Measurements from ENCODE around the gene TEDC2. TPM values are rescaled to one million over a fixed set of nuclear protein-coding genes. Genes with fewer than 3 reads are reported as not detected.
A peak's percentile ranks its signal among the peaks of the same experiment; 100 is the strongest.
"Not testable (repeated sequence)": the region's sequence is repeated elsewhere in the genome, so short reads cannot be mapped to it uniquely, and the experiment has no call there.

Gene TEDC2
- polyA plus RNA-seq, 6 donors from 2014 or later = 0.16 to 1.7 (median 0.58) TPM; not detected in 2

DNA sequence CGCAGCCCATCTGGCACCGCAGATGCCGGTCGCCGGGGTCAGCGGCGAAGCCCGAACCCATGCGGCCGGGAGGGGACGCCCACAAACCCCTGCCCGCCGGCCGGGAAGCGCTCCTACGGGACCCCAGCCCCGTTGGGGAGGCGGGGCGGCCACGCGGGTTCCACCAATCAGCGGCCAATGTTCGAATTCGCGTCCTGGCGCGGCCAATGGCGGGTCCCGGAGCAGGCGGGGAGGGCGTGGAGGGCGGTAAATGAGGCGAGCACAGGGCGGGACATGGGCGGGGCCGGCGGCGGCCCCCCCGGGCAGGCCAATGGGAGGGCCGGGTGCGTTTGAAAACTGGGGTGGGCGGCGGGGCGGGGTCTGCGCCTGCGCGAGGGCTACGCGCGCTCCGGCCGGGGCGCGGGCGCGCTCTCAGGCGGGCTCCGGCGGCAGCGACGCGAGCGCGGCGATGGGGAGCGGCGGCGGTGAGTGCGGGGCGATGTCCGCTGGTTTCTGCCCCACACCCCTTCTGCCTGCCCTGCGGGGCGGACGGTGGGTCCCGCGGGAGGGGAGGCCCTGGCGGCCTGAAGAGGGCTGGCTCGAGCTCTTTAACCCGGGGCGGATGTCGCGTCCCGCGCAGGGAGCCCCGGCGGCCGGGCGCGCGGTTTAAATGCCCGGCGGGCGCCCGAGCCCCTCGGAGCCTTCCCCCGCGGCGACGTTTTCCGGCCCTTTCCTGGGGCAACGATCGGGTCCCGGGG, 30.7 kb upstream of the TEDC2 start, which contains the start of gene CCNF:
TSS of gene CCNF (plus strand) at position 414 of the 737 bp plus-strand sequence. CDS start at position 449, 35 bp downstream.
- Mint-ChIP-seq H3K4me3 (peak within 1 kb of the TSS; percentile 84 to 94 (median 91)), H3K27ac (peak within 1 kb of the TSS; percentile 2 to 94 (median 76)), H3K36me3 (no peaks in the 10 kb centered on the region), H3K27me3 (no peaks in the 10 kb centered on the region), H3K9me3 (no peaks in the 10 kb centered on the region), H3K4me1 (peaks cover 15 to 21% (median 19%) of the 10 kb centered on the region in 3 donors)
- ATAC-seq (ENCODE audit: low read depth in 2 of 2) = peak; percentile 93 to 94
- DNase-seq = peak; percentile 92

DNA sequence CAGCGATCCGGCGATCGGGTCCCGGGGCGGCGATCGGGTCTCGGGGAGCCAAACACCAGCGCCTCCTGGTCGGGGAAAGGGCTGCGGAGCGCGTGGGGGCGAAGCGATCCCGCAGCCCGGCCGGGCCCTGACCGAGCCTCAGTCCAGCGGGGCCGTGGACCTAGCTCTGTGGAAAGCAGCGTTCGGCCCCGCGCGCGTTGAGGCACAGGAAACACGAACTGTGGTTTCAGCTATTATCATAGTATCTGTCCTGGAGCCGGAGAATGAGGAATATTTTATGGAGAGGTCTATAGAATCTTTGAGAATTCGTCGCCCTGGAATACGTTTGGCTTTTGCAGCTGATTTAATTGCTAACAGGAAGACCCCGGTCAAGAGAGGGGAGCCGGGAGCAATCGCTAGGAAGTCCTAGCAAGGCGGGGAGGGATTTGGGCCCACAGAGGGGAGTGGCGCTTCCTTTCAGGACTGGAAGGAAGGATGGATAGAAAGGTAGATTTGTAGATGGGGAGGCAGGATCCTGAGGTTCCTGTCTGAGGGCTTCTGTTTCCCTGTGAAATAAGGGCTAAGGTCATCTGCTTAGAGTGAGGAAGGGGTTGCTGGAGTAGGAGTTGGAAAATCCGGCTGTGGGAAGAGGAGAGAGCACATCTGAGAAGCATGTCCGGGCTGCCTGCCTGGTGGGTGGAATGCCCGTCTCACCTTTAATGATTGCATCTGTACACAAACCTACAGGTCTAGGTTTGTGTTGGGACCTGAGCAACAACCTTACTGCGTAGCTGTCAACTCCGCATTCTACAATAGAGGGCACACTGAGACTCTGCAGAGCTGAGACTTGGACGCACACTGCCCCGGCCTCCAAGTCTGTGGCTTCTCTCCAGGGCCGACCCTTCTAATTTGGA, 29.9 kb upstream of the TEDC2 start:
- Mint-ChIP-seq H3K36me3 (no peaks in the 10 kb centered on the region), H3K4me3 (peak overlapping the region; percentile 83 to 94 (median 90)), H3K4me1 (peaks cover 15 to 21% (median 19%) of the 10 kb centered on the region in 3 donors), H3K9me3 (no peaks in the 10 kb centered on the region), H3K27me3 (no peaks in the 10 kb centered on the region), H3K27ac (peak overlapping the region; percentile 2 to 94 (median 76))
- peak; percentile 11 to 13 for ATAC-seq (ENCODE audit: low read depth in 2 of 2)
- DNase-seq = peak; percentile 21

DNA sequence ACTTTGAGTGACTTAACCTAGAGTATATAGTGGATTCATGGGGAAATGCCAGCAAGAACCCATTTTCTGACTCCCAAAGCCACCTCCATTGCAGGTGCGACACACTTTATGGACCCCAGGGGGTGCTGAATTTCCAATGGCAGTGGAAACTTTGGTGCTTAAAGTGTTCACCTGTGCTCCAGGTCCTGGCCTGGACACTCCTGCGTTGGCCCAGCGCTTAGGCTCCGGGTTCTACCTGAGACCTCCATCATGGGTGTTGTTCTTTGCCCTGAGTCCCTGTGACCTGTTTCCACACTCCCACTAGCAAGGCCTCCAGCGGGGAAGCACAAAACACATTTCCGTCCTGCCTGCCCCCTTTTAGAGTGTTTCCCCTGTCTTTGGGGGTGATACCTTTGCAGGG, 27.6 kb upstream of the TEDC2 start:
- no peaks in the 10 kb centered on the region for H3K27me3 Mint-ChIP-seq
- H3K27ac Mint-ChIP-seq = no peak overlapping the region
- DNase-seq (no peak), ATAC-seq (ENCODE audit: low read depth in 2 of 2) (no peak)
- no peaks in the 10 kb centered on the region for H3K36me3 Mint-ChIP-seq
- peak overlapping the region in 1 of 8 donors; percentile 43 for H3K4me3 Mint-ChIP-seq
- H3K9me3 Mint-ChIP-seq = no peaks in the 10 kb centered on the region
- H3K4me1 Mint-ChIP-seq = peaks cover 15 to 21% (median 19%) of the 10 kb centered on the region in 3 donors

DNA sequence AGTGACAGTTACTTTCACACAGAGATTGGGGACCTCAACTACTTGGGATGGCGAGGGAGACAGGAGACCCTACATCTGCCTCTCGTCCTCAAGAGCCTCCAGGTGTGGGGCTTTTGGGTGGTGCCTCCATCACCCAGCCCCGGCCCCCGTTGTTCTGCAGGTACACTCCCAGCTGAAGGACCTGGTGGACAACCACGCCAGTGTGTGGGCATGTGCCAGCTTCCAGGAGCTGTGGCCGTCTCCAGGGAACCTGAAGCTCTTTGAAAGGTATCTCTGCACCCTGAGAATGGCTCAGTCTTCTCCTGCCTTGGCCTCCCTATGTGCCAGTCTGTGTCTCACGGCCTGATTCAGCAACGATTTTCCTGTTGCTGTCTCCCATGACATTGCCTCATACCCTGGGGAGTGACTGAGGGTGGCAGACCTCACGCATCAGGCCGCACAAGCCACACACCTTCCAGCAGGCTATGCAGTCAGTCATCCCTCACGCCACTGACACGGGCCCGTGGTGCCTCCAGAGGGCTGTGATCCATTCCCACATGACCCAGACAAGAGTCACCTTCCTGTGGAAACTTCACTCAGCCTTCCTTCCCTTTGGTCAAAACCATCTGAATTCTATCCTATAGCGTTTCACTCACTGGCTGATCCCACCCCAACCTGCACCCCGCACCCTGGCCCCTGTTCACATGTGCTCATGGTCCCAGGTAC, 27.0 kb upstream of the TEDC2 start:
- Mint-ChIP-seq H3K4me3 (peak overlapping the region in 1 of 8 donors; percentile 43), H3K36me3 (no peaks in the 10 kb centered on the region), H3K9me3 (no peaks in the 10 kb centered on the region), H3K4me1 (peaks cover 15 to 20% (median 19%) of the 10 kb centered on the region in 3 donors), H3K27me3 (no peaks in the 10 kb centered on the region), H3K27ac (peak overlapping the region in 1 of 6 donors; percentile 64)
- DNase-seq (no peak), ATAC-seq (ENCODE audit: low read depth in 2 of 2) (no peak)

DNA sequence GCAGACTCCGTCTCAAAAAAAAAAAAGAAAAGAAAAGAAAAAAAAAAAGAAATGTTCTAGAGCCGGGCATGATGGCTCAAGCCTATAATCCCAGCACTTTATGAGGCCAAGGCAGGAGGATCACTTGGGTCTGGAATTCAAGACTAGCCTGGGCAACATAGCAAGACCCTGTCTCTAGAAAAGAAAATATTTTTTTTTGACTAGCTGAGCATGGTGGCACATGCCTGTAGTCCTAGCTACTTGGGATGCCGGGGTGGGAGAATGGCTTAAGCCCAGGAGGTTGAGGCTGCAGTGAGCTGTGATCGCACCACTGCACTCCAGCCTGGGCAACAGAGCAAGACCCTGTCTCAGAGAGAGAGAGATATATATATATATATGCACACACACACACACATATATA, 24.7 kb upstream of the TEDC2 start:
- not testable (repeated sequence) for H3K4me3 Mint-ChIP-seq; DNase-seq; H3K27ac Mint-ChIP-seq; H3K36me3 Mint-ChIP-seq; ATAC-seq (ENCODE audit: low read depth in 2 of 2); H3K9me3 Mint-ChIP-seq; H3K27me3 Mint-ChIP-seq
- H3K4me1 Mint-ChIP-seq = peaks cover 19 to 23% (median 20%) of the 10 kb centered on the region in 3 donors

DNA sequence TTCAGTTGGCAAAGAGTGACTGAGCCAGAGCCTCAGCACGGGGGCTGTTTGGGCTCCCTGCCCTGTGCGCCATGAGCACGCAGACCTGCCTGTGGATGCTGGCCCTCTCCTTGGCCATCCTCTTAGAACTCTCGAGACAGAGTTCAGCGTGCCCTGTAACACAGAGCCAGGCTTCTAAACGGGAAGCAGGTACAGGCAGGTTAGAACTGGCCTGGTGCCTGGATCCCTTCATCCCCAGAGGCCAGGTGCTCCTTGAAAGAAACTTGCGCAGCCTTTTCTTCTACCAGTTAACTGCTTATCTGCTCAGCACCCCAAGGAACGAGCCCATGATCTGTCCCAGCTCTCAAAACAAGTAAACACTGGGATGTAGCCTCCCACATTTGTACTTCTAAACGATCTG, 23.8 kb upstream of the TEDC2 start:
- Mint-ChIP-seq H3K27ac (peak overlapping the region in 1 of 6 donors; percentile 79), H3K4me3 (peak overlapping the region in 1 of 8 donors; percentile 42), H3K9me3 (no peaks in the 10 kb centered on the region), H3K27me3 (no peaks in the 10 kb centered on the region), H3K36me3 (no peaks in the 10 kb centered on the region), H3K4me1 (peaks cover 13 to 24% (median 16%) of the 10 kb centered on the region in 3 donors)
- DNase-seq = no peak
- ATAC-seq (ENCODE audit: low read depth in 2 of 2) = no peak

DNA sequence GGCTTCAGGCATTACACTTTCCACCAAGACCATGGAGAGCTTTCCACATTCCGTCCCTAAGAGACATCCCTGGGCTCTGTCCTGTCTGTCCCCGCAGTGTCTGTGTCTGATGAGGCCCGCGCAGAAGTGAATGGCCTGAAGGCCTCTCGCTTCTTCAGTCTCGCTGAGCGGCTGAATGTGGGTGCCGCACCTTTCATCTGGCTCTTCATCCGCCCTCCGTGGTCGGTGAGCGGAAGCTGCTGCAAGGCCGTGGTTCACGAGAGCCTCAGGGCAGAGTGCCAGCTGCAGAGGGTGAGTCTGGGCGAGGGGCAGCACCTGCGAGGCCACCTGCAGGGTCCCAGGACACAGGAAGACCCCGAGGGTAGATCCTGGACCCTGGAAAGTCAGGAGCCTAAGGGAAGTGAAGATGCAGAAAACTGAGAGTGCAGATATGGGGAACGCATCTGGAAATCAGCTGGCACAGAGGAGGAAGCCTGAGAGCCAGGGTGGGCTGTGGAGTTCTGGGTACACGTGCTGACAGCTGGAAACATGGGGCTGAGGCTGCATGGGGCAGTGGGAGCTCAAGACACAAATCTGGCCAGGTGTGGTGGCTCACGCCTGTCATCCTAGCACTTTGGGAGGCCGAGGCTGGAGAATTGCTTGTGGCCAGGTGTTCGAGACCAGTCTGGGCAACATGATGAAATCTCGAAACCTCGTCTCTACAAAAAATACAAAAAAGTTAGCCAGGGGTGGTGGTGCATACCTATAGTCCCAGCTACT, 22.7 kb upstream of the TEDC2 start:
- H3K4me1 Mint-ChIP-seq = peaks cover 13 to 25% (median 16%) of the 10 kb centered on the region in 3 donors
- no peaks in the 10 kb centered on the region for H3K36me3 Mint-ChIP-seq
- no peak for DNase-seq
- H3K27me3 Mint-ChIP-seq = no peaks in the 10 kb centered on the region
- no peaks in the 10 kb centered on the region for H3K9me3 Mint-ChIP-seq
- H3K4me3 Mint-ChIP-seq = no peak overlapping the region
- ATAC-seq (ENCODE audit: low read depth in 2 of 2) = no peak
- peak overlapping the region in 2 of 6 donors; percentile 30 to 65 for H3K27ac Mint-ChIP-seq

DNA sequence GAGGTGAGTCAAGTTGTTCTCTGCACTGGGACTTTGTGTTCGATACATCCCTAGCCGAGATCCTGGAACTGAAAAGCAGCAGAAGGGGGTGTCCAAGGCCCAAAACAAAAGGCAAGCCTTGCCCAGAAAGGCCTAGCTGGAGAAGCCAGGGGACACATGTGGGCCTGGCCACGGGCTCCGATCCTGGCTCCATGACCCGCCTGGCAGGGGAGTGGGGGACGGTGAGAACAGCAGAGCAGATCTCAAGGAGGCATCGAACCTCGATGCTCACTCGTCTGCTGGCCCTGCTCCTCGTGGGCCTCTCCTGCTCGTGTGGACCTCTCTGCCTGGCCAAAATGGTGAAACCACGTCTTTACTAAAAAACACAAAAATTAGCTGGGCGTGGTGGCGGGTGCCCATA, 21.8 kb upstream of the TEDC2 start:
- no peak for ATAC-seq (ENCODE audit: low read depth in 2 of 2)
- Mint-ChIP-seq H3K27ac (peak overlapping the region in 4 of 6 donors; percentile 57 to 90 (median 78)), H3K4me1 (peaks cover 11 to 25% (median 16%) of the 10 kb centered on the region in 3 donors), H3K9me3 (no peaks in the 10 kb centered on the region), H3K4me3 (no peak overlapping the region), H3K36me3 (no peaks in the 10 kb centered on the region), H3K27me3 (no peaks in the 10 kb centered on the region)
- no peak for DNase-seq

DNA sequence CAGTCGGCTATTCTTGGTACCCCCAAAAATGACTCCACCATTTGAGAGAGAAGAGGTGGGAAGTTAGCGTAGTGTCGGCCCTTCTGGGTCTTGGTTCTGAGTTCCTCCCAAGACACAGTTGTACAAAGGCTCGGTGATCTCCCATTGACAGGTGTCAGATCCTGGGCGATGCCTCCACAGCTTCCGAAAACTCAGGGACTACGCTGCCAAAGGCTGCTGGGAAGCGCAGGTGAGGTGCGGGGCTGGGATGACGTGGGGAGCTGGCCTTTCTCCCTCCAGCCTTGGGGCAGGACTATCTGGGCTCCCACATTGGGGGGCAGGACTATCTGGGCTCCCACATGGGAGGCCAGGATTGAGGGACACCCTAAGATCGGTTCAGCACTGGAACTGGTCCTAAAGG, 20.3 kb upstream of the TEDC2 start:
- Mint-ChIP-seq H3K4me1 (peaks cover 10 to 25% (median 16%) of the 10 kb centered on the region in 3 donors), H3K4me3 (peak overlapping the region in 5 of 8 donors; percentile 30 to 74 (median 47)), H3K27ac (peak overlapping the region in 5 of 6 donors; percentile 87 to 97 (median 93)), H3K9me3 (no peaks in the 10 kb centered on the region), H3K36me3 (no peaks in the 10 kb centered on the region), H3K27me3 (no peaks in the 10 kb centered on the region)
- no peak for DNase-seq
- ATAC-seq (ENCODE audit: low read depth in 2 of 2) = no peak

DNA sequence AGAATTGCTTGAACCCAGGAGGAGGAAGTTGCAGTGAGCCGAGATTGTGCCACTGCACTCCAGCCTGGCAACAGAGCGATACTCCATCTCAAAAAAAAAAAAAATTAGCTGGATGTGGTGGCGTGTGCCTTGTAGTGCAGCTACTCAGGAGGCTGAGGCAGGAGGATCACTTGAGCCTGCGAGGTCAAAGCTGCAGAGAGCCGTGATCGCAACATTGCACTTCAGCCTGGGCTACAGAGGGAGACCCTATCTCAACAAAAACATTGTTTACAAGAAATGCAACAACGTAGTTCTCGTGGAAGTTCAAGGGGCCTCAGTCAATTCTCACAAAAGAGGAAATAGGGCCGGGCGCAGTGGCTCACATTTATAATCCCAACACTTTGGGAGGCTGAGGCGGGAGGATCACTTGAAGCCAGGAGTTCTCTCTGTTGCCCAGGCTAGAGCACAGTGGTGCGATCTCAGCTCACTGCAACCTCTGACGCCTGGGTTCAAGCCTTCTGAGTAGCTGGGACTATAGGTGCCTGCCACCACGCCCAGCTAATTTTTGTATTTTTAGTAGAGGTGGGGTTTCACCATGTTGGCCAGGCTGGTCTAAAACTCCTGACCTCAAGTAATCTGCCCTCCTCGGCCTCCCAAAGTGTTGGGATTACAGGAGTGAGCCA, 18.6 kb upstream of the TEDC2 start:
- H3K4me1 Mint-ChIP-seq = peaks cover 10 to 25% (median 16%) of the 10 kb centered on the region in 3 donors
- peak overlapping the region in 3 of 6 donors; percentile 33 to 94 (median 83) for H3K27ac Mint-ChIP-seq
- not testable (repeated sequence) for DNase-seq; H3K9me3 Mint-ChIP-seq; H3K36me3 Mint-ChIP-seq; H3K27me3 Mint-ChIP-seq; ATAC-seq (ENCODE audit: low read depth in 2 of 2)
- peak overlapping the region in 1 of 8 donors; percentile 69 for H3K4me3 Mint-ChIP-seq

DNA sequence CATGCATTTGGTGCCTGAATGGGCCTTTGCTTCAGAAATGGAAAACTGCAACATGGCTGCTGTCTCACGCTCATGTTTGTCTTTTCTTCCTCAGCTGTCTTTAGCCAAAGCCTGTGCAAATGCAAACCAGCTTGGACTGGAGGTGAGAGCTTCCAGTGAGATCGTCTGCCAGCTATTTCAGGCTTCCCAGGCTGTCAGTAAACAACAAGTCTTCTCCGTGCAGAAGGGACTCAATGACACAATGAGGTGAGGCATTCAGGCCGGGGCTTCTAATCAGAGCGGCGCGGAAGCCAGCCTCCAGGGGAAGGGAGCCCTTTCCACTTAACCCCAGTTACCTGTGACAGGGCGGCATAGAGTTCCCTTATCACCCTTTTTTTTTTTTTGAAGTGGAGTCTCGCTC, 16.4 kb upstream of the TEDC2 start:
- Mint-ChIP-seq H3K36me3 (no peaks in the 10 kb centered on the region), H3K27ac (no peak overlapping the region)

DNA sequence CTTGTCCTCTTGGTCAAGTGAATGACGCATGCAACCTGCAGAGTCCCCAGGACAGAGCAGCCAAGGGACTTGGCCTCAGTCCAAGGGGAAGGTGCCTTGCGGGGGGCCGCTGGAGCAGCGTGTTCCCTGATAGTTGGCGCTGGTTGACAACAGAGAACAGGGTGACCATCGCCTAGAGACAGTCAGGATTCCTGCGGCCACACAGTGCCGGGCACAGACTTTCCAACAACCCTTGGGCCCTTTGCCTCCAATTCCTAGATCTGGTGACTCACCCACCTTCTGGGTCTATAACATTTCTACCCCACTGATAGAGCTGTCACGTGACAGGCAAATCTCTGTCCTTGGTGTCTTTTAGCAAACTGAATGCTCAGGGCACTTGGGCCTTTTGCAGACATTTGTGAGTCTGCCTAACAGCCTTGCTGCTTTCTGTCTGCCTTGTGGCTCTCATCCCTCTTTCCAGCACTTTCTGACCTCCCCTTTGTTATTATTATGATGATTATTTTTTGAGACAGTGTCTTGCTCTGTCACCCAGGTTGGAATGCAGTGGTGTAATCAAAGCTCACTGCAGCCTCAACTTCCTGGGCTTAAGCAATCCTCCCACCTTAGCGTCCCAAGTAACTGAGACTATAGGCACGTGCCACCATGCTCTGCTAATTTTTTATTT, 11.9 kb upstream of the TEDC2 start:
- Mint-ChIP-seq H3K36me3 (no peaks in the 10 kb centered on the region), H3K4me3 (peak overlapping the region in 1 of 8 donors; percentile 9), H3K9me3 (no peaks in the 10 kb centered on the region), H3K4me1 (no peaks in the 10 kb centered on the region), H3K27me3 (no peaks in the 10 kb centered on the region), H3K27ac (no peak overlapping the region)
- DNase-seq = no peak
- no peak for ATAC-seq (ENCODE audit: low read depth in 2 of 2)

More for the DNA sequence above, 16.4 kb upstream of the TEDC2 start:
- Mint-ChIP-seq H3K27me3 (no peaks in the 10 kb centered on the region), H3K4me3 (no peak overlapping the region), H3K9me3 (no peaks in the 10 kb centered on the region), H3K4me1 (peaks cover 10 to 23% (median 16%) of the 10 kb centered on the region in 3 donors)
- DNase-seq (no peak), ATAC-seq (ENCODE audit: low read depth in 2 of 2) (no peak)

Data from naive B cell (primary cell).